HepG2 (cell line): Measurements from ENCODE around the gene BCL11B.

ENCODE experiments used
- CBX5 ChIP-seq: sonication (generic); formaldehyde crosslinking; IDR thresholded peaks from 2 replicates; pipeline ENCODE4 v1.4.0; 2020; ENCODE audit warnings: missing genetic modification reagents, borderline replicate concordance
- EEA1 ChIP-seq: sonication (generic); formaldehyde crosslinking; IDR thresholded peaks from 2 replicates; pipeline ENCODE4 v1.5.1; 2020; ENCODE audit warnings: mild to moderate bottlenecking, missing genetic modification reagents, borderline replicate concordance
- EP300 ChIP-seq, 3 experiments: sonication (generic) in 1 of 3; formaldehyde crosslinking in 1 of 3; IDR thresholded peaks; 2 replicates each; pipeline versions ENCODE4 v1.5.1 to v1.6.1; 2011 to 2020; ENCODE audit warnings: low read depth in 2 of 3, low read length in 2 of 3, borderline replicate concordance in 1 of 3, improper control_type of control experiment in 1 of 3, mild to moderate bottlenecking in 1 of 3, missing genetic modification reagents in 1 of 3, moderate library complexity in 1 of 3
- EZH2 ChIP-seq: conservative IDR thresholded peaks from 2 replicates; pipeline ENCODE4 v1.6.1; 2012; ENCODE audit warnings: mild to moderate bottlenecking, low read depth, low read length, moderate library complexity
- POLR2AphosphoS5 ChIP-seq: IDR thresholded peaks from 2 replicates; pipeline ENCODE4 v1.6.1; 2012; ENCODE audit warnings: low read depth, low read length
- TF ChIP-seq, protein P1 (sequence below): sonication (generic); formaldehyde crosslinking; IDR thresholded peaks from 2 replicates; pipeline ENCODE4 v1.5.0; 2020; ENCODE audit warnings: mild to moderate bottlenecking, missing genetic modification reagents, moderate library complexity

DNA sequence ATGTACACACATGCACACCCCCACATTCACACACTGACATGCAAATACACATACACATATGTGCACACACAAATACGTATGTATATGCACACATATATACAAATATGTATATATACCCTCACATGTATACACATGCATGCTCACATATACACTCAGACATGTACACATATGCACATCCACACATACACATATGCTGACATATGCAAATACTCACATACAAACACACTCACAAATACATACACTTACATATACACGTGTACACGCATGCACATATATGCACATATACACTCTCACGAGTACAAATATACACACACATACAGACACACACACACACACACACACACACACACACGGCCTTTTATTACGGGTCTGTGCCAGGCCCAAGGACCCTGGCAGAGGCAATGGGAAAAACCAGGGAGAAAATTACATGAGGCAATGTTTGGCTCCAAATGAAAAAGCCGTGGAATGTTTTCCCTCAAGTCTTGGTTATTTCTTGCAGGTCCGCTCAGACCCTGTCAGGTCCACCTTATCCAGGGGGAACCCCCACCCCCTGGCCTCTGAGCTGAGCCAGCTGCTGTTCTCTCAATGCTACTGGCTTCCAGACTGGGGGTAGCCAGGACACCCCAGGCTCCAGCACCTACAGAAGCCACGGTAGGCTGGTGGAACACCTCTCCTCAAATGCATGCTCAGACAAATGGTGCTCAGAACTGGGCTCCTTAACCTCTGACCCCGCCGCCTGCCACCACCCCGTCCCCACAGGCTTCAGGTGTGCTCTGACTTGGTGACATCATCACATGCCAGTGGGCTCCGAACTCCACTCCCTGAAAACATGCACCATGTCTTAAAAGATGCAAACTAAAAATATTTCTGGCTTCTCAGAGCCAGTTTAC, 54.7 kb downstream of the BCL11B start:
- no peak for TF ChIP-seq EP300 (IDR thresholded peaks at IDR 0.05; ENCODE audit: low read depth in 2 of 2, low read length in 2 of 2)
- TF ChIP-seq EP300 (CRISPR knock-in tag; IDR thresholded peaks at IDR 0.05; ENCODE audit: borderline replicate concordance), result no peak
- no peak for TF ChIP-seq POLR2AphosphoS5
- no peak for TF ChIP-seq EEA1 (CRISPR knock-in tag)
- TF ChIP-seq, protein P1, sequence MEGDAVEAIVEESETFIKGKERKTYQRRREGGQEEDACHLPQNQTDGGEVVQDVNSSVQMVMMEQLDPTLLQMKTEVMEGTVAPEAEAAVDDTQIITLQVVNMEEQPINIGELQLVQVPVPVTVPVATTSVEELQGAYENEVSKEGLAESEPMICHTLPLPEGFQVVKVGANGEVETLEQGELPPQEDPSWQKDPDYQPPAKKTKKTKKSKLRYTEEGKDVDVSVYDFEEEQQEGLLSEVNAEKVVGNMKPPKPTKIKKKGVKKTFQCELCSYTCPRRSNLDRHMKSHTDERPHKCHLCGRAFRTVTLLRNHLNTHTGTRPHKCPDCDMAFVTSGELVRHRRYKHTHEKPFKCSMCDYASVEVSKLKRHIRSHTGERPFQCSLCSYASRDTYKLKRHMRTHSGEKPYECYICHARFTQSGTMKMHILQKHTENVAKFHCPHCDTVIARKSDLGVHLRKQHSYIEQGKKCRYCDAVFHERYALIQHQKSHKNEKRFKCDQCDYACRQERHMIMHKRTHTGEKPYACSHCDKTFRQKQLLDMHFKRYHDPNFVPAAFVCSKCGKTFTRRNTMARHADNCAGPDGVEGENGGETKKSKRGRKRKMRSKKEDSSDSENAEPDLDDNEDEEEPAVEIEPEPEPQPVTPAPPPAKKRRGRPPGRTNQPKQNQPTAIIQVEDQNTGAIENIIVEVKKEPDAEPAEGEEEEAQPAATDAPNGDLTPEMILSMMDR, result no peak
- no peak for TF ChIP-seq CBX5 (CRISPR knock-in tag)
- no peak for TF ChIP-seq EZH2
